ENCODE measurements around the gene ZNF697. TPM values are rescaled to one million over a fixed set of nuclear protein-coding genes. Genes with fewer than 3 reads are reported as not detected.

ZNF697 gene
- total RNA-seq, 1 experiment from 2014 or later: 2.9 TPM

DNA sequence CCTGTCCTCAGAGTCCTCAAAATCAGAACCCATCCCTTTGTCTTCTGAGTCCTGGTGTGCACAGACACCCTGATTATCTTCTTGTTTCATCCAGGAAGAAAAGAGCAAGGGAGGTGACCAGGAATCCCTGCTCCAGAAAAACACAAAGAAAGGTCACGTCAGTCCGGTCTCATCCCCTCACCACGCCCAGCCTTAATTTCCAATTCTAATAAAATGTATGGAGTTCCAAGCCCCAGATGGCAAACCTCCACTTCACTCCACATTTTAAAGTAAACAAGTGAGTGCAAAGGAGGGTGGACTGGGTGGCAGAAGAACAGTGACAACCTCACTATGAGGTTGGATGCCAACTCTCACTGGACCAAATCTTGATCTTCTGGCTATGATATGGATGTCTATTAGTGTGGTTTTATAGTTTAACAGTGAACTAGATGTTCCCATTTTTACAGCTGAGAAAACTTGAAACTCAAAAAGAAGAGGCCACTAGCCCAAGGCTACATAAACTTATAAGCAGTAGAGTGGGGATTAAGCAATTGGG is 22.0 kb downstream of the ZNF697 start:
- H3K27me3 ChIP-seq (replicated peaks; ENCODE audit: control insufficient read depth, insufficient read depth, low read length): no peaks in the 10 kb centered on the region
- H3K9me3 ChIP-seq: no peaks in the 10 kb centered on the region
- POLR2A ChIA-PET: no interaction called here

GRCh38 chr1:119623678-119624077 is 24.4 kb downstream of the ZNF697 start:
- Mint-ChIP-seq H3K27ac (ENCODE audit: unreplicated experiment) (no peak overlapping the region), H3K9me3 (ENCODE audit: unreplicated experiment) (no peaks in the 10 kb centered on the region), H3K4me1 (ENCODE audit: low read depth, unreplicated experiment) (peaks cover under 1% of the 10 kb centered on the region), H3K36me3 (ENCODE audit: insufficient read depth, unreplicated experiment) (no peaks in the 10 kb centered on the region), H3K27me3 (ENCODE audit: insufficient read depth, unreplicated experiment) (no peaks in the 10 kb centered on the region), H3K4me3 (ENCODE audit: unreplicated experiment) (no peak overlapping the region)
- no TSS peak for BruUV-seq (replicated peaks)
- Histone ChIP-seq H3K27me3 (replicated peaks; ENCODE audit: control insufficient read depth, insufficient read depth, low read length) (no peaks in the 10 kb centered on the region), H3K4me3 (ENCODE audit: low read depth, low read length) (no peak overlapping the region), H3K36me3 (ENCODE audit: control insufficient read depth, insufficient read depth, low read length) (no peaks in the 10 kb centered on the region), H3K4me1 (no peaks in the 10 kb centered on the region), H3K9me3 (no peaks in the 10 kb centered on the region)
- ChIA-PET POLR2A (no interaction called here), CTCF (no interaction called here)
- TF ChIP-seq CTCF (IDR thresholded peaks at IDR 0.05; ENCODE audit: insufficient read depth in 1 of 2, low read depth in 1 of 2, low read length in 1 of 2, severe bottlenecking in 1 of 2, unreplicated experiment in 1 of 2): no peak
- DNase-seq: no peak
- intact Hi-C loops (cut with micrococcal nuclease; ENCODE audit: unreplicated experiment): no loop called here

More for the DNA sequence above, 22.0 kb downstream of the ZNF697 start:
- intact Hi-C loops (cut with micrococcal nuclease; ENCODE audit: unreplicated experiment): no loop called here
- Mint-ChIP-seq H3K27me3 (ENCODE audit: insufficient read depth, unreplicated experiment) (no peaks in the 10 kb centered on the region), H3K4me1 (ENCODE audit: low read depth, unreplicated experiment) (no peaks in the 10 kb centered on the region), H3K9me3 (ENCODE audit: unreplicated experiment) (no peaks in the 10 kb centered on the region), H3K36me3 (ENCODE audit: insufficient read depth, unreplicated experiment) (no peaks in the 10 kb centered on the region), H3K27ac (ENCODE audit: unreplicated experiment) (no peak overlapping the region), H3K4me3 (ENCODE audit: unreplicated experiment) (no peak overlapping the region)
- no TSS peak for BruUV-seq (replicated peaks)
- Histone ChIP-seq H3K36me3 (ENCODE audit: control insufficient read depth, insufficient read depth, low read length) (no peaks in the 10 kb centered on the region), H3K4me3 (ENCODE audit: low read depth, low read length) (no peak overlapping the region), H3K4me1 (no peaks in the 10 kb centered on the region)
- CTCF ChIA-PET: no interaction called here
- TF ChIP-seq CTCF (IDR thresholded peaks at IDR 0.05; ENCODE audit: insufficient read depth in 1 of 2, low read depth in 1 of 2, low read length in 1 of 2, severe bottlenecking in 1 of 2, unreplicated experiment in 1 of 2): no peak
- no peak for DNase-seq

- TF ChIP-seq CTCF (IDR thresholded peaks at IDR 0.05; ENCODE audit: insufficient read depth in 1 of 2, low read depth in 1 of 2, low read length in 1 of 2, severe bottlenecking in 1 of 2, unreplicated experiment in 1 of 2): no peak
- Mint-ChIP-seq H3K36me3 (ENCODE audit: insufficient read depth, unreplicated experiment) (peaks cover 5% of the 10 kb centered on the region), H3K4me3 (ENCODE audit: unreplicated experiment) (no peak overlapping the region), H3K9me3 (ENCODE audit: unreplicated experiment) (no peaks in the 10 kb centered on the region), H3K27me3 (ENCODE audit: insufficient read depth, unreplicated experiment) (no peaks in the 10 kb centered on the region), H3K27ac (ENCODE audit: unreplicated experiment) (no peak overlapping the region), H3K4me1 (ENCODE audit: low read depth, unreplicated experiment) (peaks cover 5% of the 10 kb centered on the region)
- POLR2A ChIA-PET: no interaction called here
- no peak for DNase-seq
- intact Hi-C loops (cut with micrococcal nuclease; ENCODE audit: unreplicated experiment): no loop called here
- Histone ChIP-seq H3K4me3 (ENCODE audit: low read depth, low read length) (no peak overlapping the region), H3K4me1 (no peaks in the 10 kb centered on the region), H3K27me3 (replicated peaks; ENCODE audit: control insufficient read depth, insufficient read depth, low read length) (no peaks in the 10 kb centered on the region), H3K36me3 (ENCODE audit: control insufficient read depth, insufficient read depth, low read length) (no peaks in the 10 kb centered on the region), H3K9me3 (no peaks in the 10 kb centered on the region)
- CTCF ChIA-PET: no interaction called here
- no TSS peak for BruUV-seq (replicated peaks)
Observed at GRCh38 chr1:119623193-119623515, 24.9 kb downstream of the ZNF697 start.

Data from Caco-2 (cell line).